K562 (cell line): ENCODE measurements around the gene SIGLEC6. TPM values are rescaled to one million over a fixed set of nuclear protein-coding genes. Genes with fewer than 3 reads are reported as not detected.

Experiments
- ETV1 ChIP-seq: fragments of 450-650 bp; conservative IDR thresholded peaks from 2 replicates; pipeline ENCODE4 v1.6.1; 2016; ENCODE audit warnings: missing genetic modification characterization, control low read depth, low read depth, missing compliant biosample characterization
- FOS ChIP-seq: IDR thresholded peaks from 3 replicates; pipeline ENCODE4 v1.6.1; 2011; ENCODE audit not compliant: insufficient read length; ENCODE audit errors: extremely low read depth
- MGA ChIP-seq: fragments of 450-650 bp; IDR thresholded peaks from 2 replicates; pipeline ENCODE4 v1.6.1; 2016; ENCODE audit warnings: mild to moderate bottlenecking, moderate library complexity
- MIER1 ChIP-seq: fragments of 450-650 bp; IDR thresholded peaks from 2 replicates; pipeline ENCODE4 v1.6.1; 2016; ENCODE audit warnings: antibody characterized with exemption, mild to moderate bottlenecking, low read depth
- MLLT1 ChIP-seq, 2 experiments: fragments of 450-650 bp; IDR thresholded peaks; 2 replicates each; pipeline ENCODE4 v1.6.1; 2016
- RAD21 ChIP-seq, 2 experiments: fragments of 250-450 bp in 1 of 2; fragments of 450-650 bp in 1 of 2; sonication (Bioruptor Pico) in 1 of 2; formaldehyde crosslinking in 1 of 2; IDR thresholded peaks in 1 of 2; conservative IDR thresholded peaks in 1 of 2; 2 replicates each; pipeline versions ENCODE4 v1.4.0 to v1.8.0; 2020 to 2022; ENCODE audit warnings: mild to moderate bottlenecking in 2 of 2, moderate library complexity in 1 of 2
- RNF2 ChIP-seq: sonication (generic); IDR thresholded peaks from 2 replicates; pipeline ENCODE4 v1.6.1; 2016
- SNIP1 ChIP-seq: fragments of 450-650 bp; IDR thresholded peaks from 2 replicates; pipeline ENCODE4 v1.7.1; 2017; ENCODE audit warnings: low read depth, mild to moderate bottlenecking
- XRCC5 ChIP-seq: fragments of 200-400 bp; formaldehyde crosslinking; IDR thresholded peaks from 2 replicates; pipeline ENCODE4 v1.6.1; 2017; ENCODE audit warnings: low read depth, mild to moderate bottlenecking, low read length
- ZFP91 ChIP-seq: sonication (generic); formaldehyde crosslinking; IDR thresholded peaks from 2 replicates; pipeline ENCODE4 v1.8.0; 2022; ENCODE audit warnings: mild to moderate bottlenecking, missing genetic modification reagents
- ZSCAN32 ChIP-seq: fragments of 450-650 bp; formaldehyde crosslinking; IDR thresholded peaks from 2 replicates; pipeline ENCODE4 v1.4.0; 2020; ENCODE audit warnings: mild to moderate bottlenecking, moderate library complexity
- polyA plus RNA-seq, 8 experiments: library from polyadenylated mRNA; depleted of rRNA in 4 of 8; stranded (reverse) in 5 of 8; unstranded in 3 of 8; fragments of >200 nt; fragmentation: Nextera tagmentation in 2 of 8; fragmentation: Illumina TruSeq in 1 of 8; extraction: Ambion mirVana in 2 of 8; extraction: Trizol in 1 of 8; gene quantifications; 2 replicates each; pipeline versions ENCODE4 v1.2.1 to v1.2.3, GENCODE V29; 2011 to 2014; ENCODE audit warnings: inconsistent platforms in 1 of 8, missing spikeins in 1 of 8
- total RNA-seq, 7 experiments: library from RNA; depleted of rRNA in 6 of 7; stranded (reverse); fragments of >200 nt in 6 of 7; fragmentation: Illumina TruSeq in 2 of 7; extraction: Trizol in 2 of 7; gene quantifications; 2 replicates each; pipeline versions ENCODE4 v1.2.1 to v1.2.3, GENCODE V29; 2011 to 2021; ENCODE audit warnings: low replicate concordance in 1 of 7

Gene SIGLEC6
- total and polyA plus RNA-seq, 9 of the 15 experiments (the other 6 are each of a cell fraction or from before 2014, with no cell fraction given), result 0.03 to 17.5 (median 0.71) TPM

- TF ChIP-seq MGA, result peak; percentile 92
- no peak for TF ChIP-seq ZSCAN32 (CRISPR knock-in tag)
- TF ChIP-seq SNIP1, result no peak
- peak; percentile 91; the same call in 1 of the 2 replicates for TF ChIP-seq RNF2
- no peak for TF ChIP-seq FOS
- 0 out of 2 replicates have a peak, but pooled peaks have one; percentile 26 for TF ChIP-seq XRCC5
- TF ChIP-seq MIER1, result no peak
- TF ChIP-seq ETV1, result peak; percentile 56; the same call in 1 of the 2 replicates
- 0 out of 4 replicates have a peak, but pooled peaks of 1 of the 2 experiments have one; percentile 43 for TF ChIP-seq MLLT1 (IDR thresholded peaks at IDR 0.05)
- 0 out of 4 replicates have a peak, but pooled peaks of 1 of the 2 experiments have one; percentile 16 for TF ChIP-seq RAD21 (CRISPR knock-in tag; conservative IDR thresholded peaks at IDR 0.05 in 1 of 2, IDR thresholded peaks at IDR 0.05 in 1 of 2)
- no peak for TF ChIP-seq ZFP91 (CRISPR knock-in tag)
Measured at GRCh38 chr19:51531349-51532315, at the start of gene SIGLEC6 (continued).
